SK-N-SH (cell line): ENCODE results near the gene LSM5. TPM values are rescaled to one million over a fixed set of nuclear protein-coding genes. Genes with fewer than 3 reads are reported as not detected.

Experiments
- CTCF ChIA-PET: fragments of 300-600, 350-600 bp; formaldehyde crosslinking; extraction: SDS; loops from one replicate; lab custom pipeline; 2021; lab: Yijun Ruan, JAX
- POLR2A ChIA-PET: fragments of 350-600 bp; sonication (Branson Sonifier 250); formaldehyde crosslinking; extraction: SDS; loops from one replicate; lab custom pipeline; 2020; ENCODE audit warnings: antibody characterized with exemption, inconsistent platforms; lab: Yijun Ruan, JAX
- DNase-seq: peaks from one replicate; pipeline ENCODE4 v3.0.0; 2012
- H2AFZ ChIP-seq: fragments of 200-600 bp; sonication (generic); 2 replicates; pipeline ENCODE4 v1.8.1; 2016; ENCODE audit warnings: antibody characterized with exemption, mild to moderate bottlenecking, low read depth
- H3F3A ChIP-seq: fragments of 200-600 bp; sonication (generic); replicated peaks from 2 replicates; pipeline ENCODE3; 2016; ENCODE audit warnings: antibody characterized with exemption, mild to moderate bottlenecking; ENCODE audit not compliant: insufficient read depth
- H3K27ac ChIP-seq, 2 experiments: fragments of 200-500 bp in 1 of 2; fragments of 200-600 bp in 1 of 2; sonication (Bioruptor generic) in 1 of 2; sonication (generic), shearing (Covaris generic) in 1 of 2; 2 replicates each; pipeline versions ENCODE4 v1.5.1 to v1.6.1; 2014 to 2016; ENCODE audit warnings: low read depth in 2 of 2, inconsistent platforms in 1 of 2, low read length in 1 of 2, mild to moderate bottlenecking in 1 of 2, mixed read lengths in 1 of 2
- H3K27me3 ChIP-seq: fragments of 200-600 bp; sonication (generic), shearing (Covaris generic); 2 replicates; pipeline ENCODE4 v1.6.1; 2016; ENCODE audit warnings: mixed run types; ENCODE audit not compliant: insufficient read depth
- H3K36me3 ChIP-seq, 2 experiments: fragments of 200-500 bp in 1 of 2; fragments of 200-600 bp in 1 of 2; sonication (Bioruptor generic) in 1 of 2; sonication (generic) in 1 of 2; replicated peaks in 1 of 2; 2 replicates each; pipeline versions ENCODE3 to v1.5.1; 2014 to 2016; ENCODE audit warnings: low read length in 1 of 2, mild to moderate bottlenecking in 1 of 2; ENCODE audit not compliant: insufficient read depth in 2 of 2, control insufficient read depth in 1 of 2
- H3K4me1 ChIP-seq, 2 experiments: fragments of 200-500 bp in 1 of 2; fragments of 200-600 bp in 1 of 2; sonication (Bioruptor generic) in 1 of 2; sonication (generic), shearing (Covaris generic) in 1 of 2; 2 replicates each; pipeline versions ENCODE4 v1.5.1 to v1.6.1; 2014 to 2016; ENCODE audit warnings: low read depth in 1 of 2, low read length in 1 of 2, mixed run types in 1 of 2; ENCODE audit not compliant: insufficient read depth in 2 of 2, control insufficient read depth in 1 of 2
- H3K4me2 ChIP-seq: fragments of 200-600 bp; sonication (generic), shearing (Covaris generic); 2 replicates; pipeline ENCODE4 v1.6.1; 2017; ENCODE audit warnings: mixed run types
- H3K4me3 ChIP-seq, 2 experiments: fragments of 200-500 bp in 1 of 2; fragments of 200-600 bp in 1 of 2; sonication (Bioruptor generic) in 1 of 2; sonication (generic), shearing (Covaris generic) in 1 of 2; 2 replicates each; pipeline versions ENCODE4 v1.5.1 to v1.8.1; 2014 to 2016; ENCODE audit warnings: low read depth in 2 of 2, inconsistent platforms in 1 of 2, low read length in 1 of 2, mild to moderate bottlenecking in 1 of 2, mixed read lengths in 1 of 2, moderate library complexity in 1 of 2
- H3K79me2 ChIP-seq: fragments of 200-600 bp; sonication (generic); 2 replicates; pipeline ENCODE4 v1.8.1; 2017; ENCODE audit warnings: mild to moderate bottlenecking; ENCODE audit not compliant: insufficient read depth
- H3K9ac ChIP-seq: fragments of 200-600 bp; sonication (generic); 2 replicates; pipeline ENCODE4 v1.6.1; 2017; ENCODE audit warnings: mixed run types
- H3K9me2 ChIP-seq: fragments of 200-600 bp; sonication (generic); 2 replicates; pipeline ENCODE4 v1.6.1; 2017; ENCODE audit warnings: mixed run types
- H3K9me3 ChIP-seq: fragments of 200-600 bp; sonication (generic); 2 replicates; pipeline ENCODE4 v1.6.1; 2017; ENCODE audit warnings: mixed run types, mild to moderate bottlenecking, moderate library complexity
- H4K20me1 ChIP-seq: fragments of 200-600 bp; sonication (generic); 2 replicates; pipeline ENCODE4 v1.6.1; 2017; ENCODE audit warnings: mild to moderate bottlenecking, mixed run types; ENCODE audit not compliant: insufficient read depth
- CHD2 ChIP-seq: fragments of 150-350 bp; IDR thresholded peaks from 2 replicates; pipeline ENCODE4 v1.6.1; 2018; ENCODE audit warnings: low read length; ENCODE audit not compliant: partially characterized antibody
- CTCF ChIP-seq: fragments of 200-600 bp; sonication (generic); IDR thresholded peaks from 2 replicates; pipeline ENCODE4 v1.6.1; 2017; ENCODE audit warnings: antibody characterized with exemption, mild to moderate bottlenecking, moderate library complexity
- ELF1 ChIP-seq: IDR thresholded peaks from 2 replicates; pipeline ENCODE4 v1.4.0; 2012
- EZH2phosphoT487 ChIP-seq: fragments of 200-600 bp; sonication (generic); IDR thresholded peaks from 2 replicates; pipeline ENCODE4 v1.6.1; 2017; ENCODE audit warnings: low read depth, mixed run types, mild to moderate bottlenecking, antibody characterized with exemption, moderate library complexity, borderline replicate concordance
- FOSL2 ChIP-seq: IDR thresholded peaks from 2 replicates; pipeline ENCODE4 v1.4.0; 2012; ENCODE audit warnings: low read depth, mild to moderate bottlenecking, moderate library complexity, borderline replicate concordance
- FOXJ3 ChIP-seq: sonication (generic); formaldehyde crosslinking; IDR thresholded peaks from 2 replicates; pipeline ENCODE4 v1.5.1; 2020; ENCODE audit warnings: mild to moderate bottlenecking, missing genetic modification reagents
- FOXM1 ChIP-seq: IDR thresholded peaks from 2 replicates; pipeline ENCODE4 v1.4.0; 2012; ENCODE audit warnings: low read depth, mild to moderate bottlenecking
- GABPA ChIP-seq: IDR thresholded peaks from 2 replicates; pipeline ENCODE4 v1.4.0; 2012; ENCODE audit warnings: low read depth, mild to moderate bottlenecking
- JUND ChIP-seq: IDR thresholded peaks from 2 replicates; pipeline ENCODE4 v1.4.0; 2012
- MAX ChIP-seq: IDR thresholded peaks from 2 replicates; pipeline ENCODE4 v1.4.0; 2012; ENCODE audit warnings: low read depth
- NFIC ChIP-seq: IDR thresholded peaks from 2 replicates; pipeline ENCODE4 v1.4.0; 2012; ENCODE audit warnings: borderline replicate concordance
- PBX3 ChIP-seq: IDR thresholded peaks from 2 replicates; pipeline ENCODE4; 2012
- RAD21 ChIP-seq: IDR thresholded peaks from 2 replicates; pipeline ENCODE4 v1.6.1; 2012; ENCODE audit warnings: mild to moderate bottlenecking, low read length
- RCOR1 ChIP-seq: fragments of 150-350 bp; IDR thresholded peaks from 2 replicates; pipeline ENCODE4 v1.6.1; 2017; ENCODE audit warnings: antibody characterized with exemption, low read length
- REST ChIP-seq: IDR thresholded peaks from 2 replicates; pipeline ENCODE4 v1.6.1; 2012; ENCODE audit warnings: mild to moderate bottlenecking, low read depth, low read length, moderate library complexity
- SIN3A ChIP-seq: IDR thresholded peaks from 2 replicates; pipeline ENCODE4 v1.6.1; 2012; ENCODE audit warnings: low read depth, mild to moderate bottlenecking, low read length, moderate library complexity, borderline replicate concordance
- SMC3 ChIP-seq: IDR thresholded peaks from 2 replicates; pipeline ENCODE4 v1.6.1; 2012; ENCODE audit warnings: low read depth, low read length, improper control_type of control experiment
- TEAD4 ChIP-seq: IDR thresholded peaks from 2 replicates; pipeline ENCODE4 v1.4.0; 2012; ENCODE audit warnings: mild to moderate bottlenecking, borderline replicate concordance; ENCODE audit not compliant: insufficient read depth
- YY1 ChIP-seq: IDR thresholded peaks from 2 replicates; pipeline ENCODE4 v1.4.0; 2012; ENCODE audit warnings: low read depth, mild to moderate bottlenecking
- WGBS: methylation state at CpG from one replicate; pipeline ENCODE4 v1.1.6; 2017; ENCODE audit warnings: low lambda C conversion rate; 5-methylcytosine and 5-hydroxymethylcytosine counted together
- polyA plus RNA-seq, 3 experiments: library from polyadenylated mRNA; depleted of rRNA; stranded (reverse); fragments of >200 nt; gene quantifications; 2 replicates each; pipeline ENCODE4 v1.2.3, GENCODE V29; 2012

The LSM5 gene
- polyA plus RNA-seq, 1 of the 3 experiments (the other 2 are of a cell fraction): 21.2 TPM

GRCh38 chr7:32459788-32460187 lies 30.4 kb downstream of the LSM5 start:
- Histone ChIP-seq H3K79me2 (no peaks in the 10 kb centered on the region), H3K36me3 (no peaks in the 10 kb centered on the region), H3K27ac (no peak overlapping the region), H3K9me3 (no peaks in the 10 kb centered on the region), H3K4me1 (no peaks in the 10 kb centered on the region), H3F3A (no peaks in the 10 kb centered on the region), H3K4me3 (no peak overlapping the region), H3K27me3 (peaks cover 9% of the 10 kb centered on the region; the same call in 1 of the 2 replicates), H4K20me1 (no peaks in the 10 kb centered on the region), H3K4me2 (no peak overlapping the region), H2AFZ (no peak overlapping the region), H3K9ac (no peak overlapping the region), H3K9me2 (no peaks in the 10 kb centered on the region)
- 15% methylated on average over 2 of the region's 2 CpGs for WGBS
- CTCF ChIA-PET: interaction anchor here (1.5 kb wide), 1 partner anchor 249 kb away, joined by 6 read pairs; no protein-coding TSS in a partner anchor
- POLR2A ChIA-PET: no interaction called here
- DNase-seq: no peak
- TF ChIP-seq SIN3A (no peak), YY1 (no peak), MAX (no peak), TEAD4 (no peak), GABPA (no peak), JUND (no peak), FOXJ3 (no peak), CHD2 (no peak), RCOR1 (no peak), EZH2phosphoT487 (no peak), ELF1 (no peak), REST (no peak), FOSL2 (no peak), RAD21 (no peak), PBX3 (no peak), FOXM1 (no peak), CTCF (no peak), SMC3 (no peak), NFIC (no peak)
